K562 (cell line): ENCODE data around the gene DNMT3A. TPM values are rescaled to one million over a fixed set of nuclear protein-coding genes. Genes with fewer than 3 reads are reported as not detected.

Experiments used
- ATAC-seq: fragments of 200-7000 bp; cut with Tn5 transposase; 3 replicates; pipeline ENCODE4 v1.9.1; 2020; ENCODE audit warnings: moderate library complexity
- BruUV-seq: library from RNA; stranded (reverse); fragments of 400-500 nt; replicated peaks from 2 replicates; lab custom pipeline; 2021; lab: Mats Ljungman, UMichigan
- CTCF ChIA-PET: fragments of 300-600 bp; formaldehyde crosslinking; extraction: SDS; loops from one replicate; lab custom pipeline; 2021; ENCODE audit warnings: low intra/inter-chr PET ratio; lab: Yijun Ruan, JAX
- POLR2A ChIA-PET: fragments of 300-600, 350-650 bp; sonication (Branson Sonifier 250); formaldehyde crosslinking; extraction: SDS; loops from one replicate; lab custom pipeline; 2021; ENCODE audit warnings: antibody characterized with exemption, inconsistent platforms; lab: Yijun Ruan, JAX
- DNase-seq, 4 experiments: peaks; one replicate each; pipeline versions ENCODE4 v3.0.0 to v3.0.0-alpha.2; 2011 to 2018; ENCODE audit warnings: low spot score in 3 of 4, mixed read lengths in 3 of 4; ENCODE audit errors: extremely low read depth in 1 of 4
- FAIRE-seq: peaks from 2 replicates; lab custom pipeline; 2011; peaks lifted over from hg19 to GRCh38; lab: Jason Lieb, UNC
- H2AFZ ChIP-seq: 2 replicates; pipeline ENCODE4 v1.6.0; 2011; ENCODE audit warnings: low read depth, low read length, control low read depth, inconsistent platforms
- H3K27ac ChIP-seq: fragments of 200-600 bp; 3 replicates; pipeline ENCODE4 v1.8.0; 2011; ENCODE audit warnings: low read depth, mild to moderate bottlenecking, control low read depth, inconsistent platforms, low read length, moderate library complexity, mixed read lengths; ENCODE audit errors: extremely low read depth
- H3K27me3 ChIP-seq, 2 experiments: fragments of 300-600 bp in 1 of 2; 2 replicates in 1 of 2; 3 replicates in 1 of 2; pipeline versions ENCODE4 v1.6.0 to v1.8.0; 2011; ENCODE audit warnings: inconsistent platforms in 2 of 2, low read length in 2 of 2, mild to moderate bottlenecking in 1 of 2, mixed read lengths in 1 of 2, moderate library complexity in 1 of 2; ENCODE audit not compliant: control insufficient read depth in 2 of 2, insufficient read depth in 2 of 2
- H3K36me3 ChIP-seq: fragments of 300-600 bp; 3 replicates; pipeline ENCODE4 v1.8.0; 2011; ENCODE audit warnings: mild to moderate bottlenecking, low read length, inconsistent platforms; ENCODE audit not compliant: control insufficient read depth, insufficient read depth
- H3K4me1 ChIP-seq, 2 experiments: fragments of 200-600 bp in 1 of 2; replicated peaks in 1 of 2; 2 replicates in 1 of 2; 3 replicates in 1 of 2; pipeline versions ENCODE4 v1.5.1 to v1.8.0; 2011; ENCODE audit warnings: inconsistent platforms in 2 of 2, low read length in 2 of 2, mild to moderate bottlenecking in 1 of 2, mixed read lengths in 1 of 2, moderate library complexity in 1 of 2; ENCODE audit not compliant: control insufficient read depth in 2 of 2, insufficient read depth in 2 of 2
- H3K4me2 ChIP-seq: 2 replicates; pipeline ENCODE4 v1.6.1; 2011; ENCODE audit warnings: low read length, control low read depth, inconsistent platforms, mixed read lengths; ENCODE audit not compliant: insufficient read depth
- H3K4me3 ChIP-seq: fragments of 200-600 bp; sonication (generic), shearing (Covaris generic); 2 replicates; pipeline ENCODE4 v1.5.1; 2016; ENCODE audit warnings: control low read depth, inconsistent platforms
- H3K79me2 ChIP-seq: fragments of 200-600 bp; 3 replicates; pipeline ENCODE4 v1.8.0; 2011; ENCODE audit warnings: low read length, inconsistent platforms; ENCODE audit not compliant: control insufficient read depth, insufficient read depth
- H3K9ac ChIP-seq, 2 experiments: 2 replicates each; pipeline versions ENCODE4 v1.6.0 to v1.6.1; 2011; ENCODE audit warnings: low read depth in 2 of 2, low read length in 2 of 2, control low read depth in 1 of 2, inconsistent platforms in 1 of 2, mild to moderate bottlenecking in 1 of 2, mixed read lengths in 1 of 2; ENCODE audit not compliant: insufficient read depth in 1 of 2
- H3K9me1 ChIP-seq: one replicate; pipeline ENCODE4 v1.6.0; 2011; ENCODE audit warnings: inconsistent platforms, mild to moderate bottlenecking, low read length, moderate library complexity; ENCODE audit not compliant: control insufficient read depth, insufficient read depth
- H3K9me3 ChIP-seq: replicated peaks from 2 replicates; pipeline ENCODE4 v1.5.1; 2011; ENCODE audit warnings: low read depth, low read length, inconsistent platforms; ENCODE audit not compliant: control insufficient read depth, insufficient read depth
- H4K20me1 ChIP-seq: replicated peaks from 2 replicates; pipeline ENCODE4 v1.6.1; 2011; ENCODE audit warnings: low read length, inconsistent platforms, mixed read lengths; ENCODE audit not compliant: control insufficient read depth, insufficient read depth
- E2F4 ChIP-seq: sonication (generic); formaldehyde crosslinking; IDR thresholded peaks from 2 replicates; pipeline ENCODE4 v1.8.0; 2022; ENCODE audit warnings: mild to moderate bottlenecking, low read depth, missing genetic modification reagents
- E2F6 ChIP-seq, 2 experiments: IDR thresholded peaks; 2 replicates each; pipeline ENCODE4 v1.6.1; 2011; ENCODE audit warnings: borderline replicate concordance in 1 of 2, control low read depth in 1 of 2, low read depth in 1 of 2, low read length in 1 of 2, mild to moderate bottlenecking in 1 of 2, mixed read lengths in 1 of 2, moderate library complexity in 1 of 2; ENCODE audit not compliant: insufficient read depth in 1 of 2, insufficient read length in 1 of 2, poor library complexity in 1 of 2, severe bottlenecking in 1 of 2; ENCODE audit errors: extremely low read depth in 1 of 2
- KAT7 ChIP-seq: sonication (generic); formaldehyde crosslinking; IDR thresholded peaks from 2 replicates; pipeline ENCODE4 v1.8.0; 2022; ENCODE audit warnings: missing genetic modification reagents, mild to moderate bottlenecking, borderline replicate concordance
- MAZ ChIP-seq, 2 experiments: fragments of 450-650 bp in 1 of 2; sonication (generic) in 1 of 2; formaldehyde crosslinking; IDR thresholded peaks in 1 of 2; conservative IDR thresholded peaks in 1 of 2; 2 replicates each; pipeline versions ENCODE4 v1.4.0 to v1.5.0; 2020; ENCODE audit warnings: mild to moderate bottlenecking in 1 of 2, missing genetic modification reagents in 1 of 2
- NFIC ChIP-seq: fragments of 450-650 bp; IDR thresholded peaks from 2 replicates; pipeline ENCODE4 v1.6.1; 2017; ENCODE audit warnings: mild to moderate bottlenecking, inconsistent platforms
- OTX1 ChIP-seq: fragments of 450-650 bp; formaldehyde crosslinking; IDR thresholded peaks from 2 replicates; pipeline ENCODE4 v1.4.0; 2022; ENCODE audit warnings: mild to moderate bottlenecking
- POLR3G ChIP-seq: IDR thresholded peaks from 2 replicates; pipeline ENCODE4 v1.6.1; 2011; ENCODE audit not compliant: insufficient read length, insufficient replicate concordance; ENCODE audit errors: extremely low read depth
- PTTG1 ChIP-seq: fragments of 450-650 bp; IDR thresholded peaks from 2 replicates; pipeline ENCODE4 v1.6.1; 2016; ENCODE audit warnings: low read depth, mild to moderate bottlenecking, missing genetic modification characterization, missing compliant biosample characterization
- RB1 ChIP-seq: fragments of 450-650 bp; IDR thresholded peaks from 2 replicates; pipeline ENCODE4 v1.6.1; 2017; ENCODE audit warnings: low read depth, mild to moderate bottlenecking
- SAFB ChIP-seq: fragments of 200-400 bp; formaldehyde crosslinking; IDR thresholded peaks from 2 replicates; pipeline ENCODE4 v1.6.1; 2017; ENCODE audit warnings: low read depth, low read length, borderline replicate concordance
- SP2 ChIP-seq: IDR thresholded peaks from 2 replicates; pipeline ENCODE4 v1.6.1; 2011; ENCODE audit warnings: mild to moderate bottlenecking, low read depth, low read length, moderate library complexity; ENCODE audit not compliant: poor library complexity, severe bottlenecking; ENCODE audit errors: extremely low read depth
- TBP ChIP-seq: optimal IDR thresholded peaks from 2 replicates; pipeline ENCODE3; 2011; ENCODE audit warnings: low read depth, low read length, improper control_type of control experiment
- ZHX1 ChIP-seq: fragments of 150-350 bp; conservative IDR thresholded peaks from 2 replicates; pipeline ENCODE4 v1.6.1; 2014; ENCODE audit warnings: low read length
- ZNF347 ChIP-seq: fragments of 450-650 bp; formaldehyde crosslinking; IDR thresholded peaks from 2 replicates; pipeline ENCODE4 v1.4.0; 2020; ENCODE audit warnings: low read depth, mild to moderate bottlenecking, moderate library complexity
- ZNF436 ChIP-seq: fragments of 250-450, 450-650 bp; sonication (Bioruptor Pico); formaldehyde crosslinking; IDR thresholded peaks from 2 replicates; pipeline ENCODE4 v1.7.0; 2020; ENCODE audit warnings: mild to moderate bottlenecking
- ZNF561 ChIP-seq: fragments of 450-650 bp; formaldehyde crosslinking; conservative IDR thresholded peaks from 2 replicates; pipeline ENCODE4 v1.4.0; 2020; ENCODE audit warnings: mild to moderate bottlenecking, moderate library complexity
- ZNF77 ChIP-seq: fragments of 250-450 bp; sonication (Bioruptor Pico); IDR thresholded peaks from 2 replicates; pipeline ENCODE4 v1.5.0; 2020
- WGBS: fragments of 100-300 bp; shearing (Covaris generic); methylation state at CpG from one replicate; pipeline ENCODE4 v1.1.6; 2016; ENCODE audit warnings: low coverage, mixed read lengths; ENCODE audit not compliant: insufficient coverage; ENCODE audit errors: missing lambda C conversion rate; 5-methylcytosine and 5-hydroxymethylcytosine counted together
- in situ Hi-C: fragments of 300-500 bp; cut with MboI; formaldehyde crosslinking; loops from 4 replicates; pipeline ENCODE4 v1.15.0; 2018; ENCODE audit warnings: inconsistent platforms, mixed read lengths
- intact Hi-C: fragments of 100-400 bp; cut with micrococcal nuclease; formaldehyde crosslinking; loops from 2 replicates; pipeline ENCODE4 v1.14.2; 2022
- polyA plus RNA-seq, 8 experiments: library from polyadenylated mRNA; depleted of rRNA in 4 of 8; stranded (reverse) in 5 of 8; unstranded in 3 of 8; fragments of >200 nt; fragmentation: Nextera tagmentation in 2 of 8; fragmentation: Illumina TruSeq in 1 of 8; extraction: Ambion mirVana in 2 of 8; extraction: Trizol in 1 of 8; gene quantifications; 2 replicates each; pipeline versions ENCODE4 v1.2.1 to v1.2.3, GENCODE V29; 2011 to 2014; ENCODE audit warnings: inconsistent platforms in 1 of 8, missing spikeins in 1 of 8
- total RNA-seq, 7 experiments: library from RNA; depleted of rRNA in 6 of 7; stranded (reverse); fragments of >200 nt in 6 of 7; fragmentation: Illumina TruSeq in 2 of 7; extraction: Trizol in 2 of 7; gene quantifications; 2 replicates each; pipeline versions ENCODE4 v1.2.1 to v1.2.3, GENCODE V29; 2011 to 2021; ENCODE audit warnings: low replicate concordance in 1 of 7

The DNMT3A gene
- total and polyA plus RNA-seq, 9 of the 15 experiments (the other 6 are each of a cell fraction or from before 2014, with no cell fraction given): 3.0 to 16.0 (median 6.1) TPM

- in situ Hi-C loops (no loop called here), intact Hi-C loops (no loop called here)
- H3K9me3 ChIP-seq: no peaks in the 10 kb centered on the region
- CTCF ChIA-PET: no interaction called here
- BruUV-seq: no TSS peak
- H3K36me3 ChIP-seq: no peaks in the 10 kb centered on the region
- DNase-seq: peak; percentile 17 to 65 (median 50)
- peaks cover 0 to 27% of the 10 kb centered on the region in 2 experiments; a peak in 4 of 5 replicates for H3K4me1 ChIP-seq
- H3K27me3 ChIP-seq: peaks cover 35 to 66% of the 10 kb centered on the region in 2 experiments
- no peak overlapping the region for H3K27ac ChIP-seq
- no peak overlapping the region for H3K4me3 ChIP-seq
- no peak overlapping the region for H3K4me2 ChIP-seq
- POLR2A ChIA-PET: interaction anchor here (1.4 kb wide), 1 partner anchor 13 kb away, joined by 3 read pairs; no protein-coding TSS in a partner anchor
- H3K79me2 ChIP-seq: no peaks in the 10 kb centered on the region
- H4K20me1 ChIP-seq: peaks cover 30% of the 10 kb centered on the region
- peaks cover 3% of the 10 kb centered on the region for H3K9me1 ChIP-seq
- WGBS: 32% methylated on average over 9 of the region's 73 CpGs
- FAIRE-seq: no peak
- H3K9ac ChIP-seq: no peak overlapping the region; a peak in 1 of 4 replicates
- H2AFZ ChIP-seq: no peak overlapping the region
- ATAC-seq: no peak
- no peak for TF ChIP-seq POLR3G
- no peak for TF ChIP-seq TBP
- 0 out of 2 replicates have a peak, but pooled peaks have one; percentile 24 for TF ChIP-seq SAFB
- peak; percentile 84 for TF ChIP-seq NFIC
- TF ChIP-seq ZNF436 (CRISPR knock-in tag): no peak
- TF ChIP-seq ZHX1: no peak
- no peak for TF ChIP-seq E2F4 (CRISPR knock-in tag)
- no peak for TF ChIP-seq PTTG1 (tag)
- no peak for TF ChIP-seq KAT7
- TF ChIP-seq ZNF347 (CRISPR knock-in tag): no peak
- no peak for TF ChIP-seq OTX1 (CRISPR knock-in tag)
- TF ChIP-seq ZNF561 (CRISPR knock-in tag): no peak
- TF ChIP-seq SP2: no peak
- no peak; a peak in 1 of 4 replicates for TF ChIP-seq MAZ (CRISPR knock-in tag; conservative IDR thresholded peaks at IDR 0.05 in 1 of 2, IDR thresholded peaks at IDR 0.05 in 1 of 2)
- TF ChIP-seq ZNF77 (CRISPR knock-in tag): no peak
- TF ChIP-seq E2F6 (IDR thresholded peaks at IDR 0.05; ENCODE audit: borderline replicate concordance in 1 of 2, extremely low read depth in 1 of 2, insufficient read depth in 1 of 2, insufficient read length in 1 of 2, low read depth in 1 of 2, low read length in 1 of 2, poor library complexity in 1 of 2, severe bottlenecking in 1 of 2): peak in 1 of 2 experiments; percentile 84
- 0 out of 2 replicates have a peak, but pooled peaks have one; percentile 26 for TF ChIP-seq RB1
Measured at GRCh38 chr2:25340181-25340921, 1.4 kb downstream of the DNMT3A start.
